GM18526 (cell line): Measurements from ENCODE around the gene PPP5C.

Experiments
- POLR2A ChIP-seq: IDR thresholded peaks from 3 replicates; pipeline ENCODE4 v1.6.1; 2011; ENCODE audit not compliant: insufficient read length; ENCODE audit errors: extremely low read depth

The PPP5C gene

GRCh38 chr19:46387713-46388130, 40.8 kb downstream of the PPP5C start:
- no peak for TF ChIP-seq POLR2A

- no peak for TF ChIP-seq POLR2A
Observed at GRCh38 chr19:46388311-46389095, 41.6 kb downstream of the PPP5C start.

GRCh38 chr19:46390121-46390858, 43.4 kb downstream of the PPP5C start:
- no peak for TF ChIP-seq POLR2A

- TF ChIP-seq POLR2A, result no peak
Observed at GRCh38 chr19:46390866-46391265, 44.0 kb downstream of the PPP5C start.

GRCh38 chr19:46391296-46392251, 44.7 kb downstream of the PPP5C start:
- TF ChIP-seq POLR2A, result no peak

GRCh38 chr19:46392252-46392801, 45.4 kb downstream of the PPP5C start:
- TF ChIP-seq POLR2A, result no peak

GRCh38 chr19:46392837-46393236, 46.0 kb downstream of the PPP5C start:
- TF ChIP-seq POLR2A, result no peak

- no peak for TF ChIP-seq POLR2A
Observed at GRCh38 chr19:46393456-46394401, 46.8 kb downstream of the PPP5C start.

- no peak for TF ChIP-seq POLR2A
Observed at GRCh38 chr19:46394402-46394797, 47.5 kb downstream of the PPP5C start.

- no peak for TF ChIP-seq POLR2A
Observed at GRCh38 chr19:46402725-46403124, 55.8 kb downstream of the PPP5C start.

- TF ChIP-seq POLR2A, result no peak
Observed at GRCh38 chr19:46404055-46404752, 57.3 kb downstream of the PPP5C start.

GRCh38 chr19:46404753-46405468, 58.0 kb downstream of the PPP5C start:
- TF ChIP-seq POLR2A, result no peak

- TF ChIP-seq POLR2A, result no peak
Observed at GRCh38 chr19:46406976-46407375, 60.1 kb downstream of the PPP5C start.
